GM10248 (cell line): ENCODE results near the gene DERL3.

ENCODE experiments used
- CTCF ChIA-PET: fragments of 300-600 bp; sonication (Branson Sonifier 250); formaldehyde crosslinking; extraction: SDS; loops from one replicate; lab custom pipeline; 2021; ENCODE audit warnings: antibody characterized with exemption; lab: Yijun Ruan, JAX
- POLR2A ChIA-PET: fragments of 350-650 bp; sonication (Branson Sonifier 250); formaldehyde crosslinking; extraction: SDS; loops from one replicate; lab custom pipeline; 2020; ENCODE audit warnings: antibody characterized with exemption; lab: Yijun Ruan, JAX
- DNase-seq: peaks from one replicate; pipeline ENCODE4 v3.0.0; 2012; ENCODE audit errors: extremely low spot score
- CTCF ChIP-seq: IDR thresholded peaks from 2 replicates; pipeline ENCODE4 v1.5.1; 2012; ENCODE audit warnings: mild to moderate bottlenecking, low read depth; ENCODE audit errors: extremely low read depth, missing control alignments, control extremely low read depth

DERL3 gene

GRCh38 chr22:23801238-23801821 is 37.5 kb downstream of the DERL3 start:
- no peak for TF ChIP-seq CTCF
- CTCF ChIA-PET: interaction anchor here (1.4 kb wide), 1 partner anchor 13 kb away, joined by 4 read pairs; no protein-coding TSS in a partner anchor
- no peak for DNase-seq
- POLR2A ChIA-PET: no interaction called here

GRCh38 chr22:23800297-23801237 is 38.2 kb downstream of the DERL3 start:
- TF ChIP-seq CTCF: no peak
- peak; percentile 82 for DNase-seq
- ChIA-PET POLR2A (no interaction called here), CTCF (interaction anchor here (1.4 kb wide), 1 partner anchor 49 kb away, joined by 3 read pairs; no protein-coding TSS in a partner anchor)

GRCh38 chr22:23796461-23796860 is 42.3 kb downstream of the DERL3 start:
- DNase-seq: no peak
- POLR2A ChIA-PET: no interaction called here

GRCh38 chr22:23793326-23793725 is 45.5 kb downstream of the DERL3 start:
- CTCF ChIA-PET: interaction anchor here (1.0 to 1.1 kb wide), 2 partner anchors 54 to 56 kb away, joined by 3 to 4 read pairs; no protein-coding TSS in a partner anchor
- no peak for DNase-seq
- POLR2A ChIA-PET: no interaction called here
- TF ChIP-seq CTCF: no peak

More at GRCh38 chr22:23796461-23796860, 42.3 kb downstream of the DERL3 start:
- CTCF ChIA-PET: interaction anchor here (0.7 kb wide), 1 partner anchor 9 kb away, joined by 3 read pairs; no protein-coding TSS in a partner anchor
- no peak for TF ChIP-seq CTCF

- CTCF ChIA-PET: interaction anchor here (0.8 to 1.0 kb wide), 2 partner anchors 20 to 24 kb away, joined by 3 read pairs; no protein-coding TSS in a partner anchor
- DNase-seq: no peak
- POLR2A ChIA-PET: no interaction called here
- no peak for TF ChIP-seq CTCF
Observed at GRCh38 chr22:23791738-23792645, 46.8 kb downstream of the DERL3 start.
